Chondrocyte (in vitro differentiated cells): ENCODE results near the gene ANKRD40. TPM values are rescaled to one million over a fixed set of nuclear protein-coding genes. Genes with fewer than 3 reads are reported as not detected.
"Not testable (repeated sequence)": the region's sequence is repeated elsewhere in the genome, so short reads cannot be mapped to it uniquely, and the experiment has no call there.

Source experiments
- DNase-seq: peaks from one replicate; pipeline ENCODE4 v3.0.0; 2021; ENCODE audit warnings: mixed read lengths, low spot score
- H3K27ac Mint-ChIP-seq: one replicate; pipeline ENCODE4 v1.8.0; 2021; ENCODE audit warnings: mild to moderate bottlenecking, moderate library complexity, mixed read lengths; ENCODE audit not compliant: unreplicated experiment
- H3K27me3 Mint-ChIP-seq: 2 replicates; pipeline ENCODE4 v1.8.0; 2021; ENCODE audit warnings: low read depth, mixed read lengths
- H3K36me3 Mint-ChIP-seq: 2 replicates; pipeline ENCODE4 v1.8.0; 2021; ENCODE audit warnings: low read depth, mixed read lengths
- H3K4me1 Mint-ChIP-seq: 2 replicates; pipeline ENCODE4 v1.8.0; 2021; ENCODE audit warnings: low read depth, mild to moderate bottlenecking, mixed read lengths
- H3K4me3 Mint-ChIP-seq: one replicate; pipeline ENCODE4 v1.8.0; 2021; ENCODE audit warnings: mild to moderate bottlenecking, moderate library complexity, mixed read lengths; ENCODE audit not compliant: unreplicated experiment
- H3K9me3 Mint-ChIP-seq: 2 replicates; pipeline ENCODE4 v1.8.0; 2021; ENCODE audit warnings: low read depth, mixed read lengths
- total RNA-seq: library from RNA; stranded (reverse); gene quantifications from 3 replicates; pipeline ENCODE4 v1.2.1, GENCODE V29; 2021
- TF ChIP-seq, protein P1 (sequence below): fragments of 200-600 bp; sonication (generic); IDR thresholded peaks from 2 replicates; pipeline ENCODE4 v1.5.0; 2021; ENCODE audit warnings: antibody characterized with exemption, mild to moderate bottlenecking, moderate library complexity

The ANKRD40 gene
- total RNA-seq, 1 donor from 2014 or later = 36.1 TPM

- Mint-ChIP-seq H3K9me3 (no peaks in the 10 kb centered on the region), H3K27ac (no peak overlapping the region), H3K27me3 (no peaks in the 10 kb centered on the region), H3K4me1 (peaks cover 53% of the 10 kb centered on the region), H3K36me3 (no peaks in the 10 kb centered on the region), H3K4me3 (no peak overlapping the region)
- no peak for DNase-seq
- TF ChIP-seq, protein P1, sequence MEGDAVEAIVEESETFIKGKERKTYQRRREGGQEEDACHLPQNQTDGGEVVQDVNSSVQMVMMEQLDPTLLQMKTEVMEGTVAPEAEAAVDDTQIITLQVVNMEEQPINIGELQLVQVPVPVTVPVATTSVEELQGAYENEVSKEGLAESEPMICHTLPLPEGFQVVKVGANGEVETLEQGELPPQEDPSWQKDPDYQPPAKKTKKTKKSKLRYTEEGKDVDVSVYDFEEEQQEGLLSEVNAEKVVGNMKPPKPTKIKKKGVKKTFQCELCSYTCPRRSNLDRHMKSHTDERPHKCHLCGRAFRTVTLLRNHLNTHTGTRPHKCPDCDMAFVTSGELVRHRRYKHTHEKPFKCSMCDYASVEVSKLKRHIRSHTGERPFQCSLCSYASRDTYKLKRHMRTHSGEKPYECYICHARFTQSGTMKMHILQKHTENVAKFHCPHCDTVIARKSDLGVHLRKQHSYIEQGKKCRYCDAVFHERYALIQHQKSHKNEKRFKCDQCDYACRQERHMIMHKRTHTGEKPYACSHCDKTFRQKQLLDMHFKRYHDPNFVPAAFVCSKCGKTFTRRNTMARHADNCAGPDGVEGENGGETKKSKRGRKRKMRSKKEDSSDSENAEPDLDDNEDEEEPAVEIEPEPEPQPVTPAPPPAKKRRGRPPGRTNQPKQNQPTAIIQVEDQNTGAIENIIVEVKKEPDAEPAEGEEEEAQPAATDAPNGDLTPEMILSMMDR = no peak
Measured at GRCh38 chr17:50728112-50728429, 20.4 kb upstream of the ANKRD40 start.

DNA sequence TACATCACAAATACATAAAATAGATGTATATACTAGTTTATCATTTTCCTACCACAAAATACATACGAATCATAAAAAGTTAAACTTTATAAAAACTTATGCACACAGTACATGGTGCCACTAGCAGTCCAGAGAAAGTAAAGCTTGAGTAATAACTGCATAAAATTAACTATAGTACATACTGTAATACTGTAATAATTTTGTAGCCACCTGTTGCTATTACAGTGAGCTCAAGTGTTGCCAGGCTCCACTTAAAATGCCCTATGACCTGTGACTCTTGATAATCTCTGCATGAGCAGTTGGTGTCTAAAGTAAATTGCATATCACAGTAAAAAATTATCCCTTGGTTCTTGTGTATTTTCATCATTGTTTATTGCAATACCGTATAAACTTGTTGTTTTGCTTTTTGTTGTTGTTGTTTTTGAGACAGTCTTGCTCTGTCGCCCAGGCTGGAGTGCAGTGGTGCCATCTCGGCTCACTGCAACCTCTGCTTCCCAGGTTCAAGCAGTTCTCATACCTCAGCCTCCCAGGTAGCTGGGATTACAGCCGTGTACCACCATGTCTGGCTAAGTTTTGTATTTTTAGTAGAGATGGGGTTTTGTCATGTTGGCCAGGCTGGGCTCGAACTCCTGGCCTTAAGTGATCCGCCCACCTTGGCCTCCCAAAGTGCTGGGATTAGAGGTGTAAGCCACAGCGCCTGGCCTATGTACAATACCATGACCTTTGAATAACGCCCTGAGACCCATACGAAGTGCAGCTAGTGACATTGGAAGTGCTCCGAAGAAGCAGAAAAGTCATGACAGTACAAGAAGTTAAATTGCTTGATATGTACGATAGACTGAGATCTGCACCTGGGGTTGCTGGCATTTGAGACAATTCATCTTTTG lies 18.3 kb upstream of the ANKRD40 start:
- no peaks in the 10 kb centered on the region for H3K9me3 Mint-ChIP-seq
- no peak overlapping the region for H3K4me3 Mint-ChIP-seq
- H3K4me1 Mint-ChIP-seq = peaks cover 61% of the 10 kb centered on the region
- no peaks in the 10 kb centered on the region for H3K27me3 Mint-ChIP-seq
- H3K27ac Mint-ChIP-seq = no peak overlapping the region
- H3K36me3 Mint-ChIP-seq = no peaks in the 10 kb centered on the region
- TF ChIP-seq, protein P1 = no peak
- DNase-seq = no peak

GRCh38 chr17:50724622-50725021 lies 16.9 kb upstream of the ANKRD40 start:
- DNase-seq, H3K4me3 Mint-ChIP-seq, H3K9me3 Mint-ChIP-seq, H3K36me3 Mint-ChIP-seq, H3K27ac Mint-ChIP-seq, H3K27me3 Mint-ChIP-seq: not testable (repeated sequence)
- peaks cover 56% of the 10 kb centered on the region for H3K4me1 Mint-ChIP-seq

DNA sequence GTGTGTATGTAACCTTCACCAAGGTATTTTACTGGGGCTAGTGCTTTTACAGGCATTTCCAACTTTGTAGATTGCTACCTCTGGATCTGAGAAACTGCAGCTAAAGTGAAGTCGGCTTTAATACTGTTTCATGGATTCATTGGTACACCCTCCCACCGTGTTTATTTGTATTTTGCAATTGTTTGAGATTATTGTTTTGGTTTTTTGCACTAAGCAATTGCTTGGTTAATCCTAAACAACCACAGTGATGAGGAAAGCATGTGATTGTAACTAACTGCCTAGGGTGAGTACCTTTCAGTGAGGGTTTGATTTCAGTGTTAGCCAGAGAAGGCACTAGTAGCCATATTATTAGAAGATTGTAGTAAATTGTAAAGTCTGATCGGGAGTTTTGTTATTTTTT lies 15.0 kb upstream of the ANKRD40 start:
- peak overlapping the region; percentile 65 for H3K27ac Mint-ChIP-seq
- no peak overlapping the region for H3K4me3 Mint-ChIP-seq
- H3K9me3 Mint-ChIP-seq = no peaks in the 10 kb centered on the region
- H3K27me3 Mint-ChIP-seq = no peaks in the 10 kb centered on the region
- no peaks in the 10 kb centered on the region for H3K36me3 Mint-ChIP-seq
- DNase-seq = no peak
- TF ChIP-seq, protein P1 = no peak
- peaks cover 49% of the 10 kb centered on the region for H3K4me1 Mint-ChIP-seq

GRCh38 chr17:50721194-50722010 lies 13.7 kb upstream of the ANKRD40 start:
- H3K4me3 Mint-ChIP-seq = peak overlapping the region; percentile 94
- no peaks in the 10 kb centered on the region for H3K27me3 Mint-ChIP-seq
- peaks cover 42% of the 10 kb centered on the region for H3K4me1 Mint-ChIP-seq
- TF ChIP-seq, protein P1 = no peak
- peak overlapping the region; percentile 60 for H3K27ac Mint-ChIP-seq
- DNase-seq = no peak
- no peaks in the 10 kb centered on the region for H3K36me3 Mint-ChIP-seq
- H3K9me3 Mint-ChIP-seq = no peaks in the 10 kb centered on the region
